ENCODE data around the gene DMRT3. TPM values are rescaled to one million over a fixed set of nuclear protein-coding genes. Genes with fewer than 3 reads are reported as not detected.
"Not testable (repeated sequence)": the region's sequence is repeated elsewhere in the genome, so short reads cannot be mapped to it uniquely, and the experiment has no call there.

The DMRT3 gene
- total RNA-seq, 2 experiments from 2014 or later, result not detected

GRCh38 chr9:982394-983230 is 6.2 kb downstream of the DMRT3 start:
- CTCF ChIA-PET, result interaction anchor here (0.9 kb wide), 1 partner anchor 27 kb away, joined by 3 read pairs; no protein-coding TSS in a partner anchor
- H3K27ac Mint-ChIP-seq, result no peak overlapping the region
- no peak overlapping the region for H3K4me3 Mint-ChIP-seq

DNA sequence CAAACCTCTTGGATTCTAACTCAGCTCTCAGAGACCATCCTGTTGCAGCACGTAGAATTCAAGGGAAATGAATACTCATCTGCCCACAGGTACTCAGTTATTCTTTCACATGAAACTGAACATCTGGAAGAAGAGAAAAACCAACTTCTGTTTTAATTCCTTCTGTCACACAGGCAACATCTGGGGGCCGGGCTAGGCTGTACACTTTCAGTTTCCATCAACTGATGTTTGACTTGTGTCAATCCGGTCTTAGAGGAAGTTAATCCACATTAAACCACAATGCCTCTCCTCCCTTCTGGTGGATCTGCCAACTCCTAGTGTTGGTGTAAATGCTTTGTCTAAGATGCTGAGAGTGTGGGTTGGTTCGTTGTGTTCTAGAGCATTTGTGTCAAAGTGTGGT is 17.6 kb downstream of the DMRT3 start:
- ChIA-PET CTCF (interaction anchor here (1.1 to 1.7 kb wide), 3 partner anchors 8 to 15 kb away, joined by 3 to 7 read pairs (median 6); no protein-coding TSS in a partner anchor), POLR2A (no interaction called here)
- ATAC-seq, result no peak

More at GRCh38 chr9:982394-983230, 6.2 kb downstream of the DMRT3 start:
- no peaks in the 10 kb centered on the region for H3K9me3 Mint-ChIP-seq (ENCODE audit: insufficient read depth)
- ATAC-seq (no peak), DNase-seq (no peak)
- no peaks in the 10 kb centered on the region for H3K36me3 Mint-ChIP-seq (ENCODE audit: low read depth)
- POLR2A ChIA-PET, result no interaction called here
- H3K27me3 Mint-ChIP-seq (ENCODE audit: low read depth), result peaks cover 69% of the 10 kb centered on the region
- H3K4me1 Mint-ChIP-seq (ENCODE audit: low read depth), result no peaks in the 10 kb centered on the region

GRCh38 chr9:995192-995591 is 18.7 kb downstream of the DMRT3 start:
- Mint-ChIP-seq H3K4me3 (no peak overlapping the region), H3K27me3 (ENCODE audit: low read depth) (peaks cover 17% of the 10 kb centered on the region), H3K27ac (no peak overlapping the region), H3K4me1 (ENCODE audit: low read depth) (peaks cover 8% of the 10 kb centered on the region), H3K36me3 (ENCODE audit: low read depth) (no peaks in the 10 kb centered on the region), H3K9me3 (ENCODE audit: insufficient read depth) (no peaks in the 10 kb centered on the region)
- POLR2A ChIA-PET, result no interaction called here
- no peak for DNase-seq
- no peak for ATAC-seq
- CTCF ChIA-PET, result interaction anchor here (1.1 to 1.9 kb wide), 4 partner anchors 9 to 69 kb away, joined by 3 to 6 read pairs (median 5); no protein-coding TSS in a partner anchor

More for the DNA sequence above, 17.6 kb downstream of the DMRT3 start:
- Mint-ChIP-seq H3K27me3 (ENCODE audit: low read depth) (peaks cover 24% of the 10 kb centered on the region), H3K27ac (no peak overlapping the region), H3K36me3 (ENCODE audit: low read depth) (no peaks in the 10 kb centered on the region), H3K9me3 (ENCODE audit: insufficient read depth) (no peaks in the 10 kb centered on the region), H3K4me3 (no peak overlapping the region), H3K4me1 (ENCODE audit: low read depth) (peaks cover 8% of the 10 kb centered on the region)
- peak; percentile 34 for DNase-seq

- no peaks in the 10 kb centered on the region for H3K9me3 Mint-ChIP-seq (ENCODE audit: insufficient read depth)
- ATAC-seq (no peak), DNase-seq (no peak)
- ChIA-PET POLR2A (no interaction called here), CTCF (interaction anchor here (1.4 to 2.3 kb wide), 5 partner anchors 9 to 240 kb away, joined by 4 to 12 read pairs (median 6); no protein-coding TSS in a partner anchor)
- no peak overlapping the region for H3K4me3 Mint-ChIP-seq
- no peak overlapping the region for H3K27ac Mint-ChIP-seq
- H3K36me3 Mint-ChIP-seq (ENCODE audit: low read depth), result no peaks in the 10 kb centered on the region
- H3K27me3 Mint-ChIP-seq (ENCODE audit: low read depth), result peaks cover 15% of the 10 kb centered on the region
- H3K4me1 Mint-ChIP-seq (ENCODE audit: low read depth), result peaks cover 8% of the 10 kb centered on the region
These were observed 19.3 kb downstream of the DMRT3 start for GRCh38 chr9:995781-996180.

GRCh38 chr9:998299-999110 is 22.1 kb downstream of the DMRT3 start:
- ATAC-seq; POLR2A ChIA-PET; H3K27me3 Mint-ChIP-seq (ENCODE audit: low read depth); DNase-seq; H3K27ac Mint-ChIP-seq; H3K4me1 Mint-ChIP-seq (ENCODE audit: low read depth); H3K4me3 Mint-ChIP-seq; H3K9me3 Mint-ChIP-seq (ENCODE audit: insufficient read depth); H3K36me3 Mint-ChIP-seq (ENCODE audit: low read depth): not testable (repeated sequence)
- CTCF ChIA-PET, result interaction anchor here (1.0 to 3.0 kb wide), 5 partner anchors 9 to 112 kb away, joined by 3 to 13 read pairs (median 8); no protein-coding TSS in a partner anchor

DNA sequence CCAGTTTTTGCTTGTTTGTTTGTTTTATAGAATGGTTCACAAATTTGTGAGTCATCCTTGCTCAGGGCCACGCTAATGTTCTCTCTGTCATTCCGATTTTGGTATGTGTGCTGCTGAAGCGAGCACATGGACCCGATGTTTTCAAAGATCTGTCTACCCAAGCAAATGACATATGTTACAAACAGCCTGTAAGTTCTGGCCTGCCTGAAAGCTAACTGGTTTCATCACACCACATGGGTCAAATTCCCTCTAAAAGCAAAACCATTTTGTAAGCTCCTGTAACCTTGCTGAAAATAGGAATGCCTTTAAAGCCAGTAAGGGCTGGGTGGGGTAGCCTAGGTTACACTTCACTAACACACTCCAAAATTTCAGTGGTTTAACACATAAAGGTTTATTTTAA is 25.4 kb downstream of the DMRT3 start:
- Mint-ChIP-seq H3K4me3 (no peak overlapping the region), H3K9me3 (ENCODE audit: insufficient read depth) (no peaks in the 10 kb centered on the region), H3K4me1 (ENCODE audit: low read depth) (peaks cover 8% of the 10 kb centered on the region), H3K36me3 (ENCODE audit: low read depth) (no peaks in the 10 kb centered on the region), H3K27me3 (ENCODE audit: low read depth) (no peaks in the 10 kb centered on the region), H3K27ac (no peak overlapping the region)
- no peak for ATAC-seq
- ChIA-PET POLR2A (no interaction called here), CTCF (interaction anchor here (1.0 to 1.1 kb wide), 2 partner anchors 24 to 102 kb away, joined by 3 read pairs; no protein-coding TSS in a partner anchor)
- no peak for DNase-seq

DNA sequence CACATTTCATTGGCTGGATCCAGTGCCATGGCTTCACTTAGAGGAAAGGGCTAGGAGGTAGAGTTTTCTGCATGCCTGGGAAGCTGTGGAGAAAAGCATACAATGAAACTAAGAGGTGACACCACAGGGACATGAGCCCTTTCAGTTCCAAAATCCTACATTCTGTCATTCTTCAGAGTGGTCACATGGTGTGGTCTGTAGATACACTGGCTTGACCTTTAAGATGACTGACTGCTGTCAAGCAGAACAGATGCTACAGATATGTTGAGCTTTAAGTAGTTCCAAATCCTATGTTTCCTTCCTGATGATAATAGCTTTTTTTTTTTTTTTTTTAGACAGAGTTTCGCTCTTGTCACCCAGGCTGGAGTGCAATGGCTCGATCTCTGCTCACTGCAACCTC is 26.2 kb downstream of the DMRT3 start:
- Mint-ChIP-seq H3K36me3 (ENCODE audit: low read depth) (no peaks in the 10 kb centered on the region), H3K4me1 (ENCODE audit: low read depth) (peaks cover 8% of the 10 kb centered on the region), H3K27me3 (ENCODE audit: low read depth) (no peaks in the 10 kb centered on the region), H3K9me3 (ENCODE audit: insufficient read depth) (no peaks in the 10 kb centered on the region), H3K4me3 (no peak overlapping the region), H3K27ac (no peak overlapping the region)
- no peak for DNase-seq
- no peak for ATAC-seq
- CTCF ChIA-PET, result interaction anchor here (1.1 to 3.5 kb wide), 2 partner anchors 102 to 108 kb away, joined by 3 to 44 read pairs; no protein-coding TSS in a partner anchor
- POLR2A ChIA-PET, result no interaction called here

DNA sequence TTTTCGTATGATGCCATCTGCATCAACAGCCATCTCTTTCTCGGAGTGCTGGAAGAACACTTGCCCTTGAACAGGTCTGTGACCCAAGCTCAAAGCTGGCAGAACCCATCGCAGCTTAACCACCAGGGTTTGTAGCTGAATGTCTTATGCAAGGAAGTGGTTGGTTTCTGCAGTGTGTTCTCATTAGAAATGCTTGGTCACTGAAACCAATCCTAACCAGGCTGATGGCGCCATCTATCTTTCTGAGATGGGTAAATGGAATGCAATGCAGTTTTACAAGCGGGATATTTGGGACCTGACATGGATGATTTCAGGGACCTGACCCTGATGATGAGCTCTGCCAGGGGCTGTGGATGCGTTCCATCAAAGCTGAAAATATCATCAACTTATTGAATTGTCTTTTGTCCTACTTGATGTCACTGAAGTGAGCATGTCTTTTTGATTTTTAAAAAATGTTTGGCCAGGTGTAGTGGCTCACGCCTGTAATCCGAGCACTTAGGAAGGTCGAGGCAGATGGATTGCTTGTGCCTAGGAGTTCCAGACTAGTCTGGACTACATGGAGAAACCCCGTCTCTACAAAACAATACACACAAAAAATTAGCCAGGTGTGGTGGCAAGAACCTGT is 28.7 kb downstream of the DMRT3 start:
- peak; percentile 53 for DNase-seq
- Mint-ChIP-seq H3K27me3 (ENCODE audit: low read depth) (peaks cover 6% of the 10 kb centered on the region), H3K4me3 (no peak overlapping the region), H3K4me1 (ENCODE audit: low read depth) (peaks cover 12% of the 10 kb centered on the region), H3K27ac (no peak overlapping the region), H3K9me3 (ENCODE audit: insufficient read depth) (no peaks in the 10 kb centered on the region), H3K36me3 (ENCODE audit: low read depth) (no peaks in the 10 kb centered on the region)
- peak; percentile 54 for ATAC-seq
- ChIA-PET CTCF (interaction anchor here (0.7 to 3.5 kb wide), 35 partner anchors 8 to 535 kb away, joined by 3 to 44 read pairs (median 4); no protein-coding TSS in a partner anchor), POLR2A (interaction anchor here (1.0 kb wide), 1 partner anchor 8 kb away, joined by 3 read pairs; no protein-coding TSS in a partner anchor)

GRCh38 chr9:1007312-1007711 is 30.9 kb downstream of the DMRT3 start:
- ATAC-seq (no peak), DNase-seq (no peak)
- ChIA-PET CTCF (interaction anchor here (1.2 kb wide), 1 partner anchor 113 kb away, joined by 3 read pairs; no protein-coding TSS in a partner anchor), POLR2A (no interaction called here)
- no peak overlapping the region for H3K4me3 Mint-ChIP-seq
- H3K9me3 Mint-ChIP-seq (ENCODE audit: insufficient read depth), result no peaks in the 10 kb centered on the region
- H3K4me1 Mint-ChIP-seq (ENCODE audit: low read depth), result peaks cover 14% of the 10 kb centered on the region
- no peaks in the 10 kb centered on the region for H3K36me3 Mint-ChIP-seq (ENCODE audit: low read depth)
- H3K27ac Mint-ChIP-seq, result no peak overlapping the region
- peaks cover 6% of the 10 kb centered on the region for H3K27me3 Mint-ChIP-seq (ENCODE audit: low read depth)

DNA sequence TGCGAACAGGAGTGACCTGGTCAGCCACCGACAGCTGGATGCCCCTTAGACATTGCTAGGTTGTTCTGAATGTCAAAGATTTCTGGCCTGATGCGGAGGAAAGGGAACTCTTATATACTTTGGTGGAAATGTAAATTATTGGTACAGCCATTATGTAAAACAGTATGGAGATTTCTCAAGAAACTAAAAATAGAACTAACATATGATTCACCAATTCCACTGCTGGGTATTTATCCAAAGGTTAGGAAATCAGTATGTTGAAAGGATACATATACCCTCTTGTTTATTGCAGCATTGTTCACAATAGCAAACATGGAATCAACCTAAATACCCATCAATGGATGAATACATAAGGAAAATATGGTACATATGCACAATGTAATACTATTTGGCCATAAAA is 31.8 kb downstream of the DMRT3 start:
- Mint-ChIP-seq H3K4me1 (ENCODE audit: low read depth) (peaks cover 14% of the 10 kb centered on the region), H3K27ac (no peak overlapping the region), H3K9me3 (ENCODE audit: insufficient read depth) (no peaks in the 10 kb centered on the region), H3K4me3 (no peak overlapping the region), H3K27me3 (ENCODE audit: low read depth) (peaks cover 10% of the 10 kb centered on the region), H3K36me3 (ENCODE audit: low read depth) (no peaks in the 10 kb centered on the region)
- ChIA-PET CTCF (interaction anchor here (0.8 to 3.4 kb wide), 12 partner anchors 8 to 249 kb away, joined by 3 to 52 read pairs (median 7); no protein-coding TSS in a partner anchor), POLR2A (no interaction called here)
- ATAC-seq (no peak), DNase-seq (no peak)

GRCh38 chr9:1009101-1009707 is 32.7 kb downstream of the DMRT3 start:
- ATAC-seq (peak; percentile 94), DNase-seq (peak; percentile 82)
- H3K27me3 Mint-ChIP-seq (ENCODE audit: low read depth), result peaks cover 10% of the 10 kb centered on the region
- no peak overlapping the region for H3K27ac Mint-ChIP-seq
- peaks cover 14% of the 10 kb centered on the region for H3K4me1 Mint-ChIP-seq (ENCODE audit: low read depth)
- H3K36me3 Mint-ChIP-seq (ENCODE audit: low read depth), result no peaks in the 10 kb centered on the region
- H3K9me3 Mint-ChIP-seq (ENCODE audit: insufficient read depth), result no peaks in the 10 kb centered on the region
- POLR2A ChIA-PET, result no interaction called here
- no peak overlapping the region for H3K4me3 Mint-ChIP-seq
- CTCF ChIA-PET, result interaction anchor here (0.6 to 3.4 kb wide), 35 partner anchors 9 to 549 kb away, joined by 3 to 52 read pairs (median 4); no protein-coding TSS in a partner anchor

All from activated CD8-positive, alpha-beta T cell treated with anti-CD3 and anti-CD28 coated beads, Interleukin-2, amount 10 ng/mL, durations not matched to agents 7 days and 5 days (primary cell).